Keratinocyte (primary cell): Measurements from ENCODE around the gene MVB12B. TPM values are rescaled to one million over a fixed set of nuclear protein-coding genes. Genes with fewer than 3 reads are reported as not detected.

Source experiments
- DNase-seq: peaks from one replicate; pipeline ENCODE4 v3.0.0-alpha.2; 2011; ENCODE audit warnings: low read depth, missing footprints, low spot score
- FAIRE-seq: peaks from 2 replicates; lab custom pipeline; 2011; peaks lifted over from hg19 to GRCh38; lab: Jason Lieb, UNC
- H2AFZ ChIP-seq: 2 replicates; pipeline ENCODE4 v1.6.0; 2012; ENCODE audit warnings: low read length, control low read depth, inconsistent platforms; ENCODE audit not compliant: control insufficient read depth
- H3K27ac ChIP-seq: 2 replicates; pipeline ENCODE4 v1.5.1; 2011; ENCODE audit warnings: low read length; ENCODE audit not compliant: control insufficient read depth, insufficient read depth
- H3K27me3 ChIP-seq: 3 replicates; pipeline ENCODE4 v1.6.0; 2011; ENCODE audit warnings: low read length; ENCODE audit not compliant: control insufficient read depth, insufficient read depth; ENCODE audit errors: extremely low read depth
- H3K36me3 ChIP-seq, 2 experiments: 2 replicates in 1 of 2; 3 replicates in 1 of 2; pipeline ENCODE4 v1.5.1; 2011; ENCODE audit warnings: low read length in 2 of 2, mild to moderate bottlenecking in 1 of 2; ENCODE audit not compliant: control insufficient read depth in 2 of 2, insufficient read depth in 2 of 2; ENCODE audit errors: extremely low read depth in 1 of 2
- H3K4me1 ChIP-seq: 3 replicates; pipeline ENCODE4 v1.5.1; 2011; ENCODE audit warnings: low read length; ENCODE audit not compliant: control insufficient read depth, insufficient read depth; ENCODE audit errors: extremely low read depth
- H3K4me2 ChIP-seq: 3 replicates; pipeline ENCODE4 v1.6.0; 2011; ENCODE audit warnings: low read depth, low read length; ENCODE audit not compliant: control insufficient read depth, insufficient read depth; ENCODE audit errors: extremely low read depth
- H3K4me3 ChIP-seq, 3 experiments: fragments of 200-600 bp in 1 of 3; sonication (generic) in 1 of 3; 2 replicates in 2 of 3; 3 replicates in 1 of 3; pipeline ENCODE4 v1.5.1; 2011 to 2016; ENCODE audit warnings: low read length in 3 of 3, mild to moderate bottlenecking in 3 of 3, control low read depth in 2 of 3, inconsistent platforms in 1 of 3, low read depth in 1 of 3, mixed read lengths in 1 of 3, mixed run types in 1 of 3, moderate library complexity in 1 of 3; ENCODE audit not compliant: control insufficient read depth in 2 of 3, insufficient read depth in 2 of 3; ENCODE audit errors: extremely low read depth in 1 of 3
- H3K79me2 ChIP-seq: 2 replicates; pipeline ENCODE4 v1.6.0; 2012; ENCODE audit warnings: low read length; ENCODE audit not compliant: control insufficient read depth, insufficient read depth
- H3K9ac ChIP-seq: 3 replicates; pipeline ENCODE4 v1.6.0; 2011; ENCODE audit warnings: low read length; ENCODE audit not compliant: control insufficient read depth, insufficient read depth; ENCODE audit errors: extremely low read depth
- H3K9me1 ChIP-seq: 3 replicates; pipeline ENCODE4 v1.6.0; 2011; ENCODE audit warnings: low read length; ENCODE audit not compliant: control insufficient read depth, insufficient read depth; ENCODE audit errors: extremely low read depth
- H3K9me3 ChIP-seq: 2 replicates; pipeline ENCODE4 v1.5.1; 2012; ENCODE audit warnings: low read depth, low read length; ENCODE audit not compliant: control insufficient read depth
- H4K20me1 ChIP-seq: 3 replicates; pipeline ENCODE4 v1.6.0; 2011; ENCODE audit warnings: low read length; ENCODE audit not compliant: control insufficient read depth, insufficient read depth; ENCODE audit errors: extremely low read depth
- CTCF ChIP-seq, 3 experiments: IDR thresholded peaks in 1 of 3; conservative IDR thresholded peaks in 1 of 3; optimal IDR thresholded peaks in 1 of 3; 2 replicates in 2 of 3; 3 replicates in 1 of 3; pipeline versions ENCODE3 to v1.5.1; 2011; ENCODE audit warnings: low read length in 3 of 3, mild to moderate bottlenecking in 3 of 3, moderate library complexity in 2 of 3, control low read depth in 1 of 3, inconsistent platforms in 1 of 3; ENCODE audit not compliant: insufficient read depth in 2 of 3; ENCODE audit errors: extremely low read depth in 1 of 3
- EZH2 ChIP-seq: IDR thresholded peaks from one replicate; pipeline ENCODE4 v1.6.1; 2012; ENCODE audit warnings: inconsistent platforms, mild to moderate bottlenecking, low read length, moderate library complexity
- dilution Hi-C: fragments of 300-500 bp; cut with MboI; formaldehyde crosslinking; loops from one replicate; pipeline ENCODE4 v1.7.0; 2020; ENCODE audit warnings: low sequenced_read_pairs; ENCODE audit not compliant: extremely low pct_ligation_motif_present
- polyA plus RNA-seq, 5 experiments: library from polyadenylated mRNA; depleted of rRNA in 3 of 5; stranded (reverse) in 3 of 5; stranded (forward) in 1 of 5; unstranded in 1 of 5; fragments of >200 nt; gene quantifications; 1 replicate in 1 of 5; 2 replicates in 3 of 5; 3 replicates in 1 of 5; pipeline versions ENCODE4 v1.2.1 to v1.2.3, GENCODE V29; 2011 to 2012; ENCODE audit warnings: missing spikeins in 2 of 5, low read depth in 1 of 5, low replicate concordance in 1 of 5

The MVB12B gene
- polyA plus RNA-seq, 1 donor (not counting 4 experiments of a cell fraction or from before 2014, with no cell fraction given): 1.2 TPM

GRCh38 chr9:126432659-126433058, 106.0 kb downstream of the MVB12B start:
- dilution Hi-C loops: no loop called here

GRCh38 chr9:126435105-126435504, 108.5 kb downstream of the MVB12B start:
- Histone ChIP-seq H3K36me3 (no peaks in the 10 kb centered on the region), H4K20me1 (no peaks in the 10 kb centered on the region), H2AFZ (no peak overlapping the region), H3K9me1 (no peaks in the 10 kb centered on the region), H3K4me3 (no peak overlapping the region), H3K79me2 (no peaks in the 10 kb centered on the region), H3K27me3 (no peaks in the 10 kb centered on the region), H3K9me3 (no peaks in the 10 kb centered on the region), H3K4me2 (no peak overlapping the region), H3K27ac (no peak overlapping the region), H3K9ac (no peak overlapping the region), H3K4me1 (peaks cover 3% of the 10 kb centered on the region)
- TF ChIP-seq EZH2 (no peak), CTCF (optimal IDR thresholded peaks at IDR 0.05 in 1 of 3, IDR thresholded peaks at IDR 0.05 in 1 of 3, conservative IDR thresholded peaks at IDR 0.05 in 1 of 3; ENCODE audit: extremely low read depth in 1 of 3, insufficient read depth in 2 of 3, low read length in 3 of 3) (no peak)
- no peak for FAIRE-seq
- dilution Hi-C loops: no loop called here
- DNase-seq: no peak

More at GRCh38 chr9:126432659-126433058, 106.0 kb downstream of the MVB12B start:
- Histone ChIP-seq H3K4me1 (no peaks in the 10 kb centered on the region), H4K20me1 (no peaks in the 10 kb centered on the region), H3K27me3 (no peaks in the 10 kb centered on the region), H3K79me2 (no peaks in the 10 kb centered on the region), H3K9me1 (no peaks in the 10 kb centered on the region), H2AFZ (no peak overlapping the region), H3K4me3 (no peak overlapping the region), H3K4me2 (no peak overlapping the region), H3K9ac (no peak overlapping the region), H3K36me3 (no peaks in the 10 kb centered on the region), H3K9me3 (no peaks in the 10 kb centered on the region), H3K27ac (no peak overlapping the region)
- FAIRE-seq (no peak), DNase-seq (no peak)
- TF ChIP-seq CTCF (optimal IDR thresholded peaks at IDR 0.05 in 1 of 3, IDR thresholded peaks at IDR 0.05 in 1 of 3, conservative IDR thresholded peaks at IDR 0.05 in 1 of 3; ENCODE audit: extremely low read depth in 1 of 3, insufficient read depth in 2 of 3, low read length in 3 of 3) (no peak), EZH2 (no peak)
